Measurements from ENCODE around the gene PBX3. TPM values are rescaled to one million over a fixed set of nuclear protein-coding genes. Genes with fewer than 3 reads are reported as not detected.

Gene PBX3
- total and polyA plus RNA-seq, 10 of the 15 experiments (the other 5 are each of a cell fraction or from before 2014, with no cell fraction given) = 6.7 to 146 (median 22.2) TPM

GRCh38 chr9:125998837-125999503 lies 251.8 kb downstream of the PBX3 start (continued):
- no peak for TF ChIP-seq MEF2A (IDR thresholded peaks at IDR 0.05; ENCODE audit: insufficient read depth, low read depth, low read length)

- ChIA-PET POLR2A (no interaction called here), CTCF (no interaction called here), SMC1A (ENCODE audit: uncharacterized antibody, unreplicated experiment) (no interaction called here), RAD21 (ENCODE audit: unreplicated experiment) (no interaction called here)
- no peaks in the 10 kb centered on the region for H4K20me1 ChIP-seq (ENCODE audit: control insufficient read depth, insufficient read depth)
- no peak overlapping the region for H3K4me2 ChIP-seq (ENCODE audit: control insufficient read depth, insufficient read depth)
- no TSS peak for BruUV-seq (replicated peaks)
- H3K79me2 ChIP-seq (ENCODE audit: control insufficient read depth, insufficient read depth, low read length) = no peaks in the 10 kb centered on the region
- TF ChIP-seq, protein P1, sequence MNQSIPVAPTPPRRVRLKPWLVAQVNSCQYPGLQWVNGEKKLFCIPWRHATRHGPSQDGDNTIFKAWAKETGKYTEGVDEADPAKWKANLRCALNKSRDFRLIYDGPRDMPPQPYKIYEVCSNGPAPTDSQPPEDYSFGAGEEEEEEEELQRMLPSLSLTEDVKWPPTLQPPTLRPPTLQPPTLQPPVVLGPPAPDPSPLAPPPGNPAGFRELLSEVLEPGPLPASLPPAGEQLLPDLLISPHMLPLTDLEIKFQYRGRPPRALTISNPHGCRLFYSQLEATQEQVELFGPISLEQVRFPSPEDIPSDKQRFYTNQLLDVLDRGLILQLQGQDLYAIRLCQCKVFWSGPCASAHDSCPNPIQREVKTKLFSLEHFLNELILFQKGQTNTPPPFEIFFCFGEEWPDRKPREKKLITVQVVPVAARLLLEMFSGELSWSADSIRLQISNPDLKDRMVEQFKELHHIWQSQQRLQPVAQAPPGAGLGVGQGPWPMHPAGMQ (IDR thresholded peaks at IDR 0.05; ENCODE audit: borderline replicate concordance) = no peak
- TF ChIP-seq CBX5 (IDR thresholded peaks at IDR 0.05; ENCODE audit: low read depth) (no peak), MAX (IDR thresholded peaks at IDR 0.05; ENCODE audit: low read depth, low read length) (no peak), RBBP5 (conservative IDR thresholded peaks at IDR 0.05) (no peak), STAT3 (IDR thresholded peaks at IDR 0.05; ENCODE audit: low read depth, low read length) (no peak)
- DNase-seq (ENCODE audit: low read depth, low spot score) = no peak
- no peaks in the 10 kb centered on the region; a peak in 1 of 4 replicates for H3K27me3 ChIP-seq (replicated peaks in 1 of 2; ENCODE audit: control insufficient read depth in 2 of 2, insufficient read depth in 2 of 2, low read length in 1 of 2)
- H2AFZ ChIP-seq (ENCODE audit: control insufficient read depth, low read depth, low read length) = no peak overlapping the region
- no peaks in the 10 kb centered on the region for H3K9me3 ChIP-seq (replicated peaks; ENCODE audit: control insufficient read depth, insufficient read depth, low read length)
- no peaks in the 10 kb centered on the region for H3K36me3 ChIP-seq (ENCODE audit: control insufficient read depth in 2 of 2, insufficient read depth in 2 of 2, low read length in 1 of 2)
- no peak for FAIRE-seq
- ATAC-seq = no peak
- no peaks in the 10 kb centered on the region for H3K4me1 ChIP-seq (ENCODE audit: control insufficient read depth, insufficient read depth, low read length)
- no peak overlapping the region for H3K9ac ChIP-seq (ENCODE audit: control insufficient read depth, insufficient read depth, low read length)
- intact Hi-C loops (cut with micrococcal nuclease; ENCODE audit: unreplicated experiment) = no loop called here
- H3K4me3 ChIP-seq = no peak overlapping the region
- no peak overlapping the region for H3K27ac ChIP-seq (ENCODE audit: control insufficient read depth, insufficient read depth)
- WGBS (ENCODE audit: insufficient coverage, insufficient replicate concordance, low lambda C conversion rate, missing lambda C conversion rate) = 17% methylated on average over 2 of the region's 2 CpGs
- in situ Hi-C loops (cut with MboI) = no loop called here
Measured at GRCh38 chr9:125999504-125999881, 252.3 kb downstream of the PBX3 start.
